ENCODE data around the gene RCAN2.

- TF ChIP-seq POLR2A (IDR thresholded peaks at IDR 0.05) (no peak), CTCF (IDR thresholded peaks at IDR 0.05) (no peak)
Observed at GRCh38 chr6:46306431-46306830, 184.8 kb downstream of the RCAN2 start.
